HEK293 (cell line): ENCODE data around the gene BEST2.

Source experiments
- ZBTB7A ChIP-seq: fragments of 450-650 bp; formaldehyde crosslinking; IDR thresholded peaks from 2 replicates; pipeline ENCODE4 v1.5.1; 2016; ENCODE audit warnings: low read depth, missing biosample characterization, missing genetic modification characterization
- ZNF202 ChIP-seq: fragments of 450-650 bp; formaldehyde crosslinking; IDR thresholded peaks from 2 replicates; pipeline ENCODE4 v1.5.1; 2016; ENCODE audit warnings: missing biosample characterization, missing genetic modification characterization, borderline replicate concordance
- TF ChIP-seq, protein P1 (sequence below): fragments of 450-650 bp; formaldehyde crosslinking; IDR thresholded peaks from 2 replicates; pipeline ENCODE4 v1.5.1; 2016; ENCODE audit warnings: missing biosample characterization, missing genetic modification characterization

DNA sequence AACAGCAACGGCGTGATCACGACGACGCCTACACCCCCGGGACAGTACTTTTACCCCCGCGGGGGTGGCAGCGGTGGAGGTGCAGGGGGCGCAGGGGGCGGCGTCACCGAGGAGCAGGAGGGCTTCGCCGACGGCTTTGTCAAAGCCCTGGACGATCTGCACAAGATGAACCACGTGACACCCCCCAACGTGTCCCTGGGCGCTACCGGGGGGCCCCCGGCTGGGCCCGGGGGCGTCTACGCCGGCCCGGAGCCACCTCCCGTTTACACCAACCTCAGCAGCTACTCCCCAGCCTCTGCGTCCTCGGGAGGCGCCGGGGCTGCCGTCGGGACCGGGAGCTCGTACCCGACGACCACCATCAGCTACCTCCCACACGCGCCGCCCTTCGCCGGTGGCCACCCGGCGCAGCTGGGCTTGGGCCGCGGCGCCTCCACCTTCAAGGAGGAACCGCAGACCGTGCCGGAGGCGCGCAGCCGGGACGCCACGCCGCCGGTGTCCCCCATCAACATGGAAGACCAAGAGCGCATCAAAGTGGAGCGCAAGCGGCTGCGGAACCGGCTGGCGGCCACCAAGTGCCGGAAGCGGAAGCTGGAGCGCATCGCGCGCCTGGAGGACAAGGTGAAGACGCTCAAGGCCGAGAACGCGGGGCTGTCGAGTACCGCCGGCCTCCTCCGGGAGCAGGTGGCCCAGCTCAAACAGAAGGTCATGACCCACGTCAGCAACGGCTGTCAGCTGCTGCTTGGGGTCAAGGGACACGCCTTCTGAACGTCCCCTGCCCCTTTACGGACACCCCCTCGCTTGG is 40.7 kb downstream of the BEST2 start:
- TF ChIP-seq ZBTB7A (tag by site-specific recombination) (peak; percentile 68), ZNF202 (tag by site-specific recombination) (no peak)
- TF ChIP-seq, protein P1, sequence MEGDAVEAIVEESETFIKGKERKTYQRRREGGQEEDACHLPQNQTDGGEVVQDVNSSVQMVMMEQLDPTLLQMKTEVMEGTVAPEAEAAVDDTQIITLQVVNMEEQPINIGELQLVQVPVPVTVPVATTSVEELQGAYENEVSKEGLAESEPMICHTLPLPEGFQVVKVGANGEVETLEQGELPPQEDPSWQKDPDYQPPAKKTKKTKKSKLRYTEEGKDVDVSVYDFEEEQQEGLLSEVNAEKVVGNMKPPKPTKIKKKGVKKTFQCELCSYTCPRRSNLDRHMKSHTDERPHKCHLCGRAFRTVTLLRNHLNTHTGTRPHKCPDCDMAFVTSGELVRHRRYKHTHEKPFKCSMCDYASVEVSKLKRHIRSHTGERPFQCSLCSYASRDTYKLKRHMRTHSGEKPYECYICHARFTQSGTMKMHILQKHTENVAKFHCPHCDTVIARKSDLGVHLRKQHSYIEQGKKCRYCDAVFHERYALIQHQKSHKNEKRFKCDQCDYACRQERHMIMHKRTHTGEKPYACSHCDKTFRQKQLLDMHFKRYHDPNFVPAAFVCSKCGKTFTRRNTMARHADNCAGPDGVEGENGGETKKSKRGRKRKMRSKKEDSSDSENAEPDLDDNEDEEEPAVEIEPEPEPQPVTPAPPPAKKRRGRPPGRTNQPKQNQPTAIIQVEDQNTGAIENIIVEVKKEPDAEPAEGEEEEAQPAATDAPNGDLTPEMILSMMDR (tag by site-specific recombination), result no peak
